ENCODE results near the gene LOXL4.
"Not testable (repeated sequence)": the region's sequence is repeated elsewhere in the genome, so short reads cannot be mapped to it uniquely, and the experiment has no call there.

The LOXL4 gene

GRCh38 chr10:98240524-98240923, 27.5 kb downstream of the LOXL4 start:
- no peak for DNase-seq

GRCh38 chr10:98238391-98238790, 29.6 kb downstream of the LOXL4 start:
- no peak for DNase-seq

GRCh38 chr10:98236862-98237261, 31.1 kb downstream of the LOXL4 start:
- DNase-seq: no peak

- no peak for DNase-seq
Measured at GRCh38 chr10:98235846-98236245, 32.1 kb downstream of the LOXL4 start.

GRCh38 chr10:98231417-98231816, 36.6 kb downstream of the LOXL4 start:
- DNase-seq: no peak

GRCh38 chr10:98228266-98228665, 39.7 kb downstream of the LOXL4 start:
- not testable (repeated sequence) for DNase-seq

GRCh38 chr10:98227713-98228112, 40.3 kb downstream of the LOXL4 start:
- DNase-seq: not testable (repeated sequence)

- DNase-seq: no peak
Measured at GRCh38 chr10:98226508-98227144, 41.4 kb downstream of the LOXL4 start.

- no peak for DNase-seq
Measured at GRCh38 chr10:98224996-98225395, 43.0 kb downstream of the LOXL4 start.

GRCh38 chr10:98224509-98224908, 43.5 kb downstream of the LOXL4 start:
- no peak for DNase-seq

GRCh38 chr10:98223874-98224273, 44.1 kb downstream of the LOXL4 start:
- no peak for DNase-seq

GRCh38 chr10:98217801-98218200, 50.2 kb downstream of the LOXL4 start:
- DNase-seq: no peak

- DNase-seq: no peak
Measured at GRCh38 chr10:98215373-98215772, 52.6 kb downstream of the LOXL4 start.

GRCh38 chr10:98213740-98214139, 54.3 kb downstream of the LOXL4 start:
- no peak for DNase-seq

- no peak for DNase-seq
Measured at GRCh38 chr10:98212196-98212595, 55.8 kb downstream of the LOXL4 start.

GRCh38 chr10:98209441-98209840, 58.6 kb downstream of the LOXL4 start:
- DNase-seq: no peak

GRCh38 chr10:98208925-98209324, 59.1 kb downstream of the LOXL4 start:
- DNase-seq: no peak

- DNase-seq: no peak
Measured at GRCh38 chr10:98205351-98205750, 62.6 kb downstream of the LOXL4 start.

- no peak for DNase-seq
Measured at GRCh38 chr10:98202378-98202777, 65.6 kb downstream of the LOXL4 start.

GRCh38 chr10:98201760-98202159, 66.2 kb downstream of the LOXL4 start:
- no peak for DNase-seq
